HS-27A (cell line): Measurements from ENCODE around the gene STRA6.

ENCODE experiments used
- DNase-seq: peaks from one replicate; pipeline ENCODE4 v3.0.0-alpha.2; 2012; ENCODE audit warnings: low read depth, missing footprints

Gene STRA6

DNA sequence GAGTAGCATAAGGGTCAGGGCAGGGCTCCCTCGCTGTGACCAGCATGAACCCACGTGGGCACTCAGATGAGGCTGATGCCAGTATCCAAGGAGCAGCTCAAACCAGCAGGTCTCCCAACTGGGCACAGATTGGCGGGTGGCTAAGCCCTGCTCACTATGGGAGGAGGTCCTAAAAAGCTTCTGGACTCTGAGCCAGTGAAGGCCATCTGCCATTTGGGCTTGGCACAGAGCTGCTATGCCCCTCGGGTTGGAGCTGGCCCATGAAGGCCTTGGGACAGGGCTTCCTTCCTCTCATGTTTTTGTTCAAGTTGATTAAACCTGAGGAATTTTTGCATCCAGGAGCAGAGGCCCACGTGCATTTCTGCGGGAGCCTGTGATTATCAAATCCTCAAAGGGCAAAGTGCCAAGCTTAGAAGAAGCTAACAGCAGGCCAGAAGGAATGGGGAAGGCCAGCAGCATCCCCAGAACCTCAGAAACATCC lies 4.3 kb upstream of the STRA6 start:
- DNase-seq, result no peak

DNA sequence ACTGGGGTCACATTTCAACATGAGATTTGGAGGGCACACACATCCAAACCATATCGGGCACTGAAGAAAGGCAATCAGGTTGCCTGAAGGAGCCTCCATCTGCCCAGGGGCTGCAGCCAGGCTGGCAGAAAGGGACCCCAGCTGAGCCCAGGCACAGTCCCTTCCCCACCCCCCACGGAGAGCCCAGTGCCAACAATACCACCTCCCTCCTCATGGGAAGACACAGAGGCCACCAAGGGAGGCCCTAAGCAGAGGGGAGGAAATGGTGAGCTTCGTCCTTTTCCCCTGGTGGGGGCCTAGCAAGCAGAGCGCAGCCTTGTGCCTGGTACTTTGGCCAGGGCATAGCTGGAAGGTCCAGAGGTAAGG lies 3.0 kb upstream of the STRA6 start:
- no peak for DNase-seq

DNA sequence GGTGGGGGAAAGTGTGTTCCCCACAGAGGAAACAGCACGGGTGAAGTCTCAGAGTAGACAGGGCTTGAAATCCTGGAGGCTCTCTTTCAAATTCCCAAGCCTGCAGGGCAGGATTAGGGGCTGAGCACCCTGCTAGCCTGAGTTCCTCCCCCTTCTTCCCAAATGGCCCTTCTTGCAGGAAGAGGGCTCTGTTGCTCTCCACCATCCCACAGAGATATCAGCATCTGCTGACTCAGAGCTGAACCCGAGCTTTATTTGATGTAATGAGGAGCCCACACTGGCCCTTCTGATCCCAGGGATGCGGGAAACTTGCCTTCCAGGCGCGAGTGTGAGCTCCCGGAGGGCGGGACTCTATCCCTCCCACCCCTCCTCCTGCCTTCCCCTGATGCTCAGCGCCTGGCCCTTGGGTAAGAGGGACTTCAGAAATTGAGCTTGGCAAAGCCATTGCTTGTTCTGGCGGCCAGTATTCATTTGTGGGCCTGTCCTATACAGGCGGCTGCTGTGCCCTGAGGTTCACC lies 1.4 kb upstream of the STRA6 start:
- no peak for DNase-seq

DNA sequence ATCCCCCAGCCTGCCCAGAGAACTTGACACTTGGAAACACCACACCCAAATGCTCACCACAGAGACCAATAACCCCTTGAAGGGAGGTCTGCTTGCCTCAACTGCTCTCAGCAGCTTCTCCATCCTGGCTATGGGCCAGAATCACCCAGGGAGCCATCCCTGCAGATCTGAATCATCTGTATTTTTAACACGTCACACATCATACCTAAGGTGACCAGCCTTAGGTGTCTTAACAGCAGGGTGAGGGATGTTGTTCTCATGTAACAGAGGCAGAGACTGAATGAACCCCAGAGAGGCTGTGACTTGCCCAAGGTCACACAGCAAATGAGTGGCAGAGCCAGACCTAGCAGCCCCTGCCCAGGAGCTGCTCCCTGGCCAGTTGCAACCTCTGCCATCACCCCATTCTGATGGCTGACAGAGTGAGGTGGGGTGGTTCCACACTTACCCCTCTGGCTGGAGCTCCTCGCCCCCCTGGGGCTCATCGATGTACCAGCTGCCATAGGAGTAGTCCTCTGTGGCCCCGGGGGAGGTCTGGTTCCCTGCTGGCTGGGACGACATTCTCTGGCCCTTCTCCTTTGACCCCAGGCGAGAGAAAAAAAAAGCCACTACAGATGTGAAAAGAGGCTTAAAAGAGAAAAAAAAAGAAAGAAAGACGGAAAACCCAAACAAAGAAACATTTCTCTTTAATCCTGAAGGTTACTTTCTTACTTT lies 722 bp downstream of the STRA6 start:
- no peak for DNase-seq

DNA sequence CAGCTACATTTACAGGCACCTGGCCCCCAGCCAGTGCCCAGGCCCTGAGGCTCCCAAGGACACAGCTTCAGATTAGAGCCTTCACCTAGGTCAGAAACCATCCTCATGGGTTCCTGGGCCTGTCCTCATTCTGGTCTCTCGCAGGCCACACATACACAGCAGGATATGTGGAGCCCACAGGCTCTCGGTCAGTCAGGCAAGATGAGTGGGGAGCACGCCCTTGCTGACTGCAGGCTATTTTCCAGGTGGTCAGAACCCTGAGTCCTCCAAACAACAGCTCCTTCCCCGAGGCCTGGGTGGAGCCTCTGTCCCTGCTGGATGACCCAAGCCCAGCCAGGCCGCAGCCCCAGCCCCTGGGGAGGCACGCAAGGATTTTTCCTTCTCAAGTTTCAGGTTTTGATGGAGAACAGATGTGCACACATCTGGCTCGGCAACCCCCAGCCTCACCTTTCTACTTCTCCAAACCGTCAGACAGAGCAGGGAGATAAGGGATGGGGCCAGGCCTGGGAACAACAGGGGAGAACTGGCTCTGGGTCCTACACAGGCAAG lies 1.6 kb downstream of the STRA6 start:
- no peak for DNase-seq

DNA sequence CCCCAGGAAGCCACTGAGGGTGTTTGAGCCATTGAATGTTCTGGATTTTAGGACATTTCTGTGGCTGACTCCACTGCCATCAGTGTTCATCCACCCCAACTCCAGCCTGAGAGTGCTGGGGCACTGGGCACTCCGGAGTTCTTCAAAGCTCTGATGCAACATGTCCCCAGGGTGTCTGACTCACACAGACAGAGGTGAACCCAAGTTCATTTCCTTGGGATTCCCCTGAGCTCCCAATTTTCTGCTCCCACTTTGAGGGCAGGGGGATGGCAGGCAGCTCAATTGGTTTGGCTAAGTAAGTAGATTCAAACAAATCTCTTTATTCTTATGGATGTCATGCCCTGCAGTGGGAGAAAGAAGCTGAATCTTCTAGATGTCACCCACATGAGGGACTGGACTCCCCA lies 2.2 kb downstream of the STRA6 start:
- DNase-seq, result no peak

DNA sequence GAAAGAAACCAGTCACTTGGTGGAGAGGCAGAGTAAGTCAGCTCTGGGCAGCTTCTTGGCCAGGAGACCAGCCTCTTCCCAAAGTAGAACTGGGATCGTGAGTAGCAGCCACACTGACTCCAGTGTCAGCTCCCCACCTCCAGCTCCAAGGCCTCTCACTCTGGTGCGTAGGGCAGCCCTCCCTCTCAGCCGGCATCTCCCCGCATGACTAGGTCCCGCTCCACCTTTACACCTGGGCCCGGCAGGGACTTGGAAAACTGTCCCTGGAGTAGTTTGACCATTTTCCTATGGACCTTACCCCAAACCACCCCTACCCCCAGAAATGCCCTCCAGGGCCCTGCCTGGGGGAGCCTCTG lies 3.3 kb downstream of the STRA6 start:
- DNase-seq, result no peak

DNA sequence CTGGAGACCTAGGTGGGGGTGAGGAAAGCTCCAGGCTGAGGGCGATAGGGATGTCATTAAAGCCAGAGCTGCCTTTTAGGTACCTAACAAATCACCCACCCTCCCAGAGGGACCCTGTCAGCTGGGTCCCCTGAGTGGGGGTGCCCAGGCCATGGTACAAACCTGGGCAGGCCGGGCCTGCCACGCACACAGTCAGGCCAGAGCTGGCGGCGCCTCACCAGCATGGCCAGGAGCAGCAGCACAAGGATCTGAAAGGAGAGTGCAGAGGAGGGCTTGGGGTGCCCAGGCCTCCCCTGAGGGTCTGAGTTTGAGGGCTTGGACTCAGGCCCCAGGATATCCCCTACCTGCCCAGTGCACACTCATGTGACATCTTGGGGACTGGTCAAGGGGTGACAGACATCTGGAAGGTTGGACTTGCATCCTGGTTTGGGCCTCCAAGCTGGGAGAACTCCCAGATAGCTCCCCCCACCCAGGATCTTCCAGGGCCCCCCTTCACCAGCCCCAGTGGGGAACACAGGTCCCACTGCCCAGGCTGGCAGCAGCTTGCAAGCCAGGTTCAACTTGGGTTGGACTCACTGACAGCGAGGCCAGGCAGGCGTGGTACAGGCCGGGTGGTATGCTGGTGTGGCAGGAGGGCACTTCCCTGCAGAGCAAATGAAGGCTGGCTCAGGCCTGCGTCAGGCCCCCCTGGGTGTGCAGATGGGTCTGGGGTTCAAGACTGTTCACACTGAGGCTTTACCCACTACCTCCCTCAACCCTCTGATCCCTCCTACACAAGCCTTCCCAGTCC lies 5.2 kb downstream of the STRA6 start:
- DNase-seq, result no peak

DNA sequence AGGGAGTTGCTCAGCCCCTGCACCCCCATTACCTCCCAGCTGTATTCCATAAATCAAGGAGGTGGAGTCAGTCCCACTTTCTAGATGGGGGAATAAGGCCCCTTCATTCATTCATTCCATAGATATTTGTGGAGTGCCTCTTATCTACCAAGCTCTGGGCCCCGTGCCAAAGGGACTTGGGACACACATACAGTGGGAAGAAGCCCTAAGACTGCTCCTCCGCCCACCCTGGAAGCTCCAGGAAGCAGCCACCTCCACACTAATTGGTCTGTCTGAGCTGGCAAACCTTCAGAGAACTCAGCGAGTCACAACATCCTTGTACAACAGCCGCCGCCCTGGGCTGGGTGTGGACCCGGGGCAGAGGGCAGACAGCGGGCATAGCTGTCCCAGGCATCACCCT lies 6.4 kb downstream of the STRA6 start:
- peak; percentile 100 for DNase-seq

DNA sequence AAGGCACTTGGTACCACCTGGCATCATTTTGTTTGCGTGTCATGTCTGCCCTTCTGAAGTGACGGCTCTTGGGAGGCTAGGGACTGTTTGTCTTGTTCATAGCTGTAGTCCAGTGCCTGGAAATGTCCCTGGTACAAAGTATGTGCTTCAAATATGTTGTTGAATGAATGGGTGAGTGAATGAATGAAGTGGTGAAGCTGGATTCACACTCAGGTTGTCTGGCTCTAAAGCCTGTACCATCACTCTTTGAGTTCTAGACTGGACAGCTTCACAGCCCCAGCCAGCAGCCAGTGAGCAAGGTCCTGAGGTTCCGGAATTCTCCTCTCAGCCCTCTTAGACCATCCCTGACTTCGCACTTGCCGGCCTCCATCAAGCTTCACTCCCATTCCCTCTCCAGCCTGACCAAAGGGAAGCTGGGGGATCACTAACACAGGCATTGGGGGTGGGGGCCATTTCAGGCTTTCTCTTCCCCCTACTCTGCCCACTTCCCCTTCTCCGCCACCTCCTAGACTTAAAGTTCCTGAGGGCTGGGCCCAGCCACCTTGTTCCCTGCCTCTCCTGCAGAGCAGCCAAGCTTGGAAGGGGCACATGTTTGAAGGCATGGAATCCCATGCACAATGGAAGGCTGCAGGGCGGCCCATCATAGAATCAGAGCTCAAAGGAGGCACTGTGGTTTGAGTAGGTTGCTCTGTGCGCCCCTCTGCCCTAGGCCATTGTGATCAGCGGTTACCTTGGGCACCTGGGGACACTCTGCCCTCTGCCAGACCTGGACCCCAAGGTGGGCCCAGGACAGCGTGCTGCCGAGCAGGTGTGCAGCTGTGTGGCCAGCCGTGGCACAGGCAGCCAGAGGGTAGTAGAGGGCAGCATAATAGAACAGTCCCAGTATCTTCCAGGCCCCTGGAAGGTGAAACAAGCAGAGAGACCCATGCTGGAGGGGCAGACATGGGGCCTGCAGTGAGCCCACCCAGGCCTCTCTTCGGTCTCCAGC lies 7.7 kb downstream of the STRA6 start:
- no peak for DNase-seq

DNA sequence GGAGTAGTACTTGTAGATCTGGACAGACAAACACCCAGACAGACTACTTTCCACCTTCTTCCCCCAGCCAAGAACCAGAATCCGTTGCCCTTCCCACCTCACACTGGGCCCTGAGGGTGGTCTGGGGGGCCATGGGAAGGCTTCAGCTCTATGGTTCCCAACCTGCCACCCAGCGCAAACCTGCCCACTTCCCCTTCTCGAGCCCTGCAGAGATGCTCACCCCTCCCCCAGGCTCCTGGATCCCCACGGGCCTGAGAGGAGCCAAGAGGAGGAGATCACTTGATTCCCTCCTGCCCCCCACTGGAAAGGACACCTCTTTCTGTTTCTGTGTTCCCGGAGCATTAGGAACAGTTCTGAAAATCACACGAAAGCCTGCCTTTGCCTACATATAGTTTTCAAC lies 8.7 kb downstream of the STRA6 start:
- DNase-seq, result no peak

DNA sequence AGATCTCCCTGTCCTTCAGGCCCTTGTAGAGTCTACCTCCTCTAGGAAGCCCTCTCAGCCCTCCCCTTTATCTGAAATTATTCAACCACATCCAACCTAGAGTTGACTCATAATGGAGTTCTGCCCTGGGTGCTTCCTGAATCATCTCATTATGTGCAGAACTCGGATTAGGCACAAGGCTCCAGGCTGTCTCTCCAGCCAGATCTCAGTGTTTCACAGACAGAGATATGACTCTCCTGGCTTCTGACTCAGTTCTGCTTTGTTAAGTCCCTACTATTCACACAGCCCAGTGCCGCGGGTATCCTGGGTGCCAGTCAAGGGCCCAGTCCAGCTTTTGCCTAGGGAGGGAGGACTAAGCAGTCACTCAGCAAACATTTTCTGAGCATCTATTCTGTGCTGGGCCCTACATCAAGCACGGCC lies 9.3 kb downstream of the STRA6 start:
- peak; percentile 80 for DNase-seq

DNA sequence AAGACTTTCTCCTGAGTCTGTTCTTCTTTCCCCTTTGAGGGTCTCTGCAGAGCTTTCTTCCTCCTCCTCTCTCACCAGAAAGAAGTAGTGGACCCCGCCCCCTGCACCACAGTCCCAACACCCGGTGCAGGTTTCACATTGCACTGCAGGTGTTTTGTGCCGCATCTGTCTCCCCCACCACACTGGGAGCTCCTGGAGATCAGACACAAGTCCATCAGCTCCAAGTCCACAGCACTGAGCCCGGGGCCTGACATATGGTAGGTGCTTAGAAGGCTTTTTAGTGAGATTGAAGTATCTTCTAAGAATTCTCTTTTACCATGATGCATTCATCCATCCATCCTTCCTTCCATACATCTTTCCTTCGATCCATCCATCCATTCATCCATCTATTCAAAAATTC lies 9.8 kb downstream of the STRA6 start:
- no peak for DNase-seq

DNA sequence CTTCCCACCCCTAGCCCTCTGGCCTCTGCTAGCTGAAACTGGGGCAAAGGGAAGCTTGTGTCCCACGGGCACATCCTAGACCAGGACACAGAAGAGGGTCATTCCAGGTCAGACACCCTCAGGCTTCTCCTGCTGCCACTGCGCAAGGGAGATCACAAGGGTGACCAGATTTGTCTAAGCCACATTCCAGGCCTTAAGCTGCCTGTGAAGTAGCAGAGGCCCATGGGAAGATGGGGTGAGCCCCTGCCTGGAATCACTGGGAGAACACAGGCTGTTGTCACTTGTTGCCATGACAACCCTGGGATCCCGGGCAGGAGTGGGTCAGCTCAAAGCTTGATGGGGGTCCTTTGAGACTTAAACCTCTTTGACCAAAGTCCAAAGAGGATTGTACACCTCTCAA lies 10.8 kb downstream of the STRA6 start:
- no peak for DNase-seq

DNA sequence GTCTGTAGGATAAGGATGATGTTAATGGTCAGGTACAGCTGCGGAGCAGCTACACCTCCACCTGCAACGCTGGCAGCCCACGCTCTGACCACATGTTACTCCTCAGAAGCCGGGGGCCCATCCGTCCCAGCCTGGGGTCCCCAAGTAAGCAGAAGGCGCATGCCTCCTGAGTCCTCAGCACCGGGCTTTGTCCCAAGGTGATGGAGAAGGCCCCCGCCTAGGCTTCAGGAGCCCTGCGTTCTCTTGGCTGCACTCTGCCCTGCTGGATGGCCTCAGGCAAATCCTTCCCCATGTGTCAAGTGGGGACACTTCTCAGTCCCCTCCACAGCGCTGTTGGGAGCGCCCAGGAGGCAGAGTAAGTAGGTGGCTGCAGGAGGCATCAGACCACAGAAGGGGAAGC lies 14.4 kb downstream of the STRA6 start:
- DNase-seq, result no peak

DNA sequence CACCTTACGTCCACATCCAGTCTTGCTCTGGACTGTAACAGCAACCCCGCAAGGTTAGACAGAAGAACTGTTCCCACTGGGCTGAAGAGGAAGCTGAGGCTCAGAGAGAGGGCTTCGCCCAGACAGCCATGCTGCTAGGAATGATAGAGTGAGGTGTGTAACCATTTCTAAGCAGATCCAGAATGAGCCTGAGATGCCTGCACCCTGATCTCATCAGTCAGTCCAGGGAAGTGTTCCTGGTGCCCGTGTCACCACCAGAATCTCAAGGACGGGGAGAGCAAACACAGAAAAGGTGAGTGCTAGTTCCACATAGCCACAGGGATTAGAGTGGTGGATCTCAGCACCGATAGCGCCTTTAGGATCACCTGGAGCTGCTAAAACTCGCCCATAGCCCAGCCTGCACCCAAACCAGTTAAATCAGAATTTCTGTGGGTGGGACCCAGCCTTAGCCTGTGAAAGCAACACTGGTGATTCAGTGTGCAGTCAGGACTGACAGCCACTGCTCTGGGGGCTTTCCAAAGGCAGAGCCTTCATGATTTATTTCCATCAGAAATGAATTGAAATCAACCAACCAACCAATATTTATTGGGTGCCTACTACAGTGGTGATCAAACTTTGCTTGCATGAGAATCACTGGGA lies 16.8 kb downstream of the STRA6 start:
- no peak for DNase-seq

DNA sequence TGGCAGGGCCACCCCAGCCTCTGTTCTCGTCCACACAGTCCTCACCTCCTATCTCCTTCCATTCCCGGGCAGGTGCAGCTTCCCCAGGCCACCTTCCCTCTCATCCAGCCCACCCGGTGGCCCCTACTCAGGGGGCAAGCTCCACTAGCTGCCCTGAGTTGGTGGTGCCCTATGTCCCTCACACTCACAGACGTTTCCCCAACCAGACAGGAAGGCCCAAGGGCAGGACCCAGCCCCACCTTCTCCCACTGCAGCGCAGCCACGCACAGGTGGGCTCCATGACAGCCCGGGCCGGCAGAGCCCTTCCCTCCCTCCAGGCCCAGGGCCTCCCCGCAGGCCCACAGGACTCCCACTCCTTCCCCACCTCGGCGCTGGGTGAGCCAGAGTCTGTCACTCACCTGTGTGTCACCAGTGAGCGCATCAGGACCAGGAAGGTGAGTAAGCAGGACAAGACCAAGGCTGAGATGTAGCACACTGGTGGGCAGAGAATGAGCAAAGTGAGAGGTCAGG lies 17.9 kb downstream of the STRA6 start:
- DNase-seq, result no peak

DNA sequence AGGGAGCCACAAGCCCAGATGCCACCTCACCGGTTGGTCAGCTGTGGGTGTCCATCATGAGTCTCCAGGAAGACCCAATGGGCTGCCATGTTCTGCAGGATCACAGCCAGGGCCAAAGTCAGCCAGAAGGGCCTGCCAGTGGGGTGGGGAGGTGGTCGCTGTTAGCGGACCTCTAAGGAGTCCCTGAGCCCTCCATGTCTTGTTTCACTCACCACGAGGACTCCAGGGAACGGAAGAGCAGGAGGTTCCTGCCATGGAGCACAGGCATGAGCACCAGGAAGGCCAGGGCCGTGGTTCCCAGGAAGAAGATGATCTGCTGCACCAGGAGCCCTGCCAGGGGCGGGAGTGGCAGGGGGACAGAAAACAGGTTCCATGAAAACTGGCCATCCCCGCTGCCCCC lies 20.5 kb downstream of the STRA6 start:
- DNase-seq, result no peak

DNA sequence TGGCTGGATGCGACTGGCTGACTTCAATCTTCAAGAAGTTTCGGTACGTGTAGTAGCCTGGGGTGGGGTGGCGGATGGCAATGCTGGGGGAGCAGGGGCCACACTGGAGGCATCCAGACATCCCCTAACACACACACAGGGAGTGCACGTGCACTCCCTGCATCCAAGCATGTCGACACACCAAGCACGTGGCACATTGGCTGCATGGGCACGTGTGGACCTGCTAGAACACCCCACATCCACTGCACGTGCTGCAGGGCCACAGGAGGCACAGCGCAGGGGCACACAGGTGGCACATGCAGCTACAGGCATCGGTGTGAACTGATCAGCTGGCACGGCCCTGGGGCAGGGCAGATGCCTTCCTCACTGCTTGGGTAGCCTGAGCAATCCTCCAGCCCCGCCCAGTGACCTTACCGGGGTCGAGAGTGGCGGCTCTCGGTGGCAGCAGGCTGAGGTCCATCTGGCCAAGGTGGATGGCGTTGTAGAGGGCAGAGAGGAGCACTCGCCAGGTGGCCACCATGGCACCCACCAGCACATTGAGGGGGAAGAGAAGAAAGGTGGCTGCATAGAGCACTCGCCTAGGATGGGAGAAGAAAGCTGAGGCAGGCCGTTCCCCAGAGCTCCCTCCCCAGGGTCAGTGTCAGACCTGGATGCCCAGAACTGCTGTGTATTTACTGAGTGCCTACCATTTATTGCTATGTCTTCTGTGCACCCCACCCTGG lies 21.5 kb downstream of the STRA6 start:
- no peak for DNase-seq
